Sigmoid colon (tissue), 4 donors: ENCODE results near the gene WDR31.

Source experiments
- EP300 ChIP-seq, 4 donors: sonication (generic); formaldehyde crosslinking; IDR thresholded peaks; one replicate each; pipeline ENCODE4 v1.6.1; 2017; ENCODE audit warnings: antibody characterized with exemption in 4 of 4
- POLR2A ChIP-seq, 2 donors: fragments of 450-650 bp; IDR thresholded peaks; one replicate each; pipeline ENCODE4 v1.6.1; 2016; ENCODE audit warnings: antibody characterized with exemption in 2 of 2, mild to moderate bottlenecking in 2 of 2, moderate library complexity in 2 of 2

DNA sequence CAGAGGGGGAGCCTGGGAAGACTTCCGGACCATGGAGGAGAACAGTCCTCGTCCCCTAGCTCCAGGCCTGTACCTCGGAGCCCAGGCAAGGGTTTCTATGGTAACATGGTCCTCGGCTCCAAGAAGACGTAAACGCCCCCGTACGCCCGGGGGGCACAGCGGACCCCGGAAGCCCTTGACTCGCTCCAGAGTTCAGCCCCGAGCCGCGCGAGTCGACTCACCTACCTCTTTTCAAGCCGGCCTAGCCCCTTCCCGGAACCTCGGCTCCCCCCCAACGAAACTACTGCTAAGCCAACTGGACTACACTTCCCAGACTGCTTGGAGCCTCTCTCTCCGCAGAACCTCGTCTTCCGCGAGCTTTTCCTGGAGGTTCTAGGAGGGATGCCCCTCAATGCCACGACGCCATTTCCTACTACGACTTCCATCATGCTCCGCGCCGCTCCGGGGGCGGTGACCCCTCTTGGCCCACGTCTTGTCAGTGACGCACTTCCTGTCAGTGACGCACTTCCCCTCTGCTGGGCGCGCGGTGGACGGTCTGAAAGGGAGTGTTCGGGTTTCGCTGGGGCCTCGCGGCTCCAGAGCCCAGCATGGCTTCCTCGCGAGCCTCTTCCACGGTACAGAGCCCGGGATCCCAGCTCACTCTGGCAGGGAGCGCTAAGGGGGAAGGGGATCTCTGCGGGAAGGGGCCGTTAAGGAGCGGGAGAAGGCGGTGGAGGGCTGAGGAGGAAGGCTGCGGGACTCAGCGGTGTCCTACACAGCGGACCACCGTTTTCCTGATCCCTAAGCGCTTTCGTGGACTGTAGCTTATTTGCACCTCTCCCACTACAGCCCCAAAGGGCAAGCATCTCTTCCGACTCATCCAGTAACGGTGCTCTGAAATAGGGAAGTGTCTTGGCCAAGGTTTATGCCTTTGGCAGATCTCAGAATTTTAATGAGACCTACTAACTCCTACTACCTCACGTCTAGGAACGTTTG lies 64.6 kb downstream of the WDR31 start, which contains the start of the genes CDC26 and PRPF4:
- TF ChIP-seq EP300 (IDR thresholded peaks at IDR 0.05) (peak in 1 of 4 donors; percentile 91), POLR2A (IDR thresholded peaks at IDR 0.05) (peak; percentile 97 to 98)
